SK-N-SH (cell line): ENCODE data around the gene PLEKHA6.

Source experiments
- EP300 ChIP-seq, 2 experiments: IDR thresholded peaks; 2 replicates each; pipeline versions ENCODE4 v1.4.0 to v1.6.1; 2012; ENCODE audit warnings: borderline replicate concordance in 1 of 2, low read depth in 1 of 2, low read length in 1 of 2
- EZH2phosphoT487 ChIP-seq: fragments of 200-600 bp; sonication (generic); IDR thresholded peaks from 2 replicates; pipeline ENCODE4 v1.6.1; 2017; ENCODE audit warnings: low read depth, mixed run types, mild to moderate bottlenecking, antibody characterized with exemption, moderate library complexity, borderline replicate concordance
- FOXM1 ChIP-seq: IDR thresholded peaks from 2 replicates; pipeline ENCODE4 v1.4.0; 2012; ENCODE audit warnings: low read depth, mild to moderate bottlenecking
- POLR2AphosphoS5 ChIP-seq: IDR thresholded peaks from 2 replicates; pipeline ENCODE4 v1.6.1; 2012; ENCODE audit warnings: low read depth, low read length
- RAD21 ChIP-seq: IDR thresholded peaks from 2 replicates; pipeline ENCODE4 v1.6.1; 2012; ENCODE audit warnings: mild to moderate bottlenecking, low read length
- YY1 ChIP-seq: IDR thresholded peaks from 2 replicates; pipeline ENCODE4 v1.4.0; 2012; ENCODE audit warnings: low read depth, mild to moderate bottlenecking
- TF ChIP-seq, protein P1 (sequence below): fragments of 200-600 bp; sonication (generic); IDR thresholded peaks from 2 replicates; pipeline ENCODE4 v1.6.1; 2017; ENCODE audit warnings: antibody characterized with exemption, mild to moderate bottlenecking, moderate library complexity
- TF ChIP-seq, protein P2 (sequence below): IDR thresholded peaks from 2 replicates; pipeline ENCODE4 v1.6.1; 2012; ENCODE audit warnings: mild to moderate bottlenecking, low read depth, low read length, moderate library complexity
- TF ChIP-seq, protein P3 (sequence below): IDR thresholded peaks from 2 replicates; pipeline ENCODE4 v1.4.0; 2012; ENCODE audit warnings: low read depth
- TF ChIP-seq, protein P4 (sequence below): fragments of 150-350 bp; IDR thresholded peaks from 2 replicates; pipeline ENCODE4 v1.6.1; 2017; ENCODE audit warnings: antibody characterized with exemption, low read length, low read depth, borderline replicate concordance

DNA sequence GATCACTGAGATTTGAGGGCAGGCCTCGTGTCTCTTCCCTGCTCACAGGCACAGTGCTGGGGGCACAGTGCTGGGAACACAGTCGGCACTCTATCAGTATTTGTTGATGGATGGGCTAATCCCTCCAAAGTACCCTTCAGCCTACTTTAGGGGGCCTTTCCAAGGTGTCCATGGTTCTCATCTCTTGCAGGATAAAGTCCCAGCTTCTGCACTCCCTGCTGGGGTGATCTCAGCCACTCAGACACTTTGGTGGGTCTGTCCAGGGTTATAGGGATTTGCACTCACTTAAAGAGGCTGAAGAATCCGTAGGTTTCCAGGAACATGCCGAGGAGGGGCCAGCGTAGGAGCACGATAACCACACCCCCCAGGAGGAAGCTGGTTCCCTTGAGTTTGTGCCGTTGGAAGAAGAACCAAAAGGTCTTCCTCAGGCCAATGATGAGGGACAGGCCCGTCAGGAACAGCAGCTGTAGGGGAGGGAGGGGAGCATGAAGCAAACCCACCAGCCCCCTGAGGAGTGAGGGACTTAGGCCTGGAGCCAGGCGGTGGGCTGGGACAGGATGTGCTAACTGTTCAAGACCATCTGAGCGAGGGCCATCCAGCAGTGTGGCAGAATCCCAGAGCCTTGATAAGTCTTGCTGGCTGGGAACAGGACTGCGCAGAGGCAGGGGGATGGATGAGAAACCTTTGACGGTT lies 158.2 kb downstream of the PLEKHA6 start:
- TF ChIP-seq EZH2phosphoT487 (no peak), FOXM1 (no peak), YY1 (no peak), EP300 (IDR thresholded peaks at IDR 0.05; ENCODE audit: borderline replicate concordance in 1 of 2, low read depth in 1 of 2, low read length in 1 of 2) (no peak), RAD21 (no peak), POLR2AphosphoS5 (no peak)
- TF ChIP-seq, protein P1, sequence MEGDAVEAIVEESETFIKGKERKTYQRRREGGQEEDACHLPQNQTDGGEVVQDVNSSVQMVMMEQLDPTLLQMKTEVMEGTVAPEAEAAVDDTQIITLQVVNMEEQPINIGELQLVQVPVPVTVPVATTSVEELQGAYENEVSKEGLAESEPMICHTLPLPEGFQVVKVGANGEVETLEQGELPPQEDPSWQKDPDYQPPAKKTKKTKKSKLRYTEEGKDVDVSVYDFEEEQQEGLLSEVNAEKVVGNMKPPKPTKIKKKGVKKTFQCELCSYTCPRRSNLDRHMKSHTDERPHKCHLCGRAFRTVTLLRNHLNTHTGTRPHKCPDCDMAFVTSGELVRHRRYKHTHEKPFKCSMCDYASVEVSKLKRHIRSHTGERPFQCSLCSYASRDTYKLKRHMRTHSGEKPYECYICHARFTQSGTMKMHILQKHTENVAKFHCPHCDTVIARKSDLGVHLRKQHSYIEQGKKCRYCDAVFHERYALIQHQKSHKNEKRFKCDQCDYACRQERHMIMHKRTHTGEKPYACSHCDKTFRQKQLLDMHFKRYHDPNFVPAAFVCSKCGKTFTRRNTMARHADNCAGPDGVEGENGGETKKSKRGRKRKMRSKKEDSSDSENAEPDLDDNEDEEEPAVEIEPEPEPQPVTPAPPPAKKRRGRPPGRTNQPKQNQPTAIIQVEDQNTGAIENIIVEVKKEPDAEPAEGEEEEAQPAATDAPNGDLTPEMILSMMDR = no peak
- TF ChIP-seq, protein P2, sequence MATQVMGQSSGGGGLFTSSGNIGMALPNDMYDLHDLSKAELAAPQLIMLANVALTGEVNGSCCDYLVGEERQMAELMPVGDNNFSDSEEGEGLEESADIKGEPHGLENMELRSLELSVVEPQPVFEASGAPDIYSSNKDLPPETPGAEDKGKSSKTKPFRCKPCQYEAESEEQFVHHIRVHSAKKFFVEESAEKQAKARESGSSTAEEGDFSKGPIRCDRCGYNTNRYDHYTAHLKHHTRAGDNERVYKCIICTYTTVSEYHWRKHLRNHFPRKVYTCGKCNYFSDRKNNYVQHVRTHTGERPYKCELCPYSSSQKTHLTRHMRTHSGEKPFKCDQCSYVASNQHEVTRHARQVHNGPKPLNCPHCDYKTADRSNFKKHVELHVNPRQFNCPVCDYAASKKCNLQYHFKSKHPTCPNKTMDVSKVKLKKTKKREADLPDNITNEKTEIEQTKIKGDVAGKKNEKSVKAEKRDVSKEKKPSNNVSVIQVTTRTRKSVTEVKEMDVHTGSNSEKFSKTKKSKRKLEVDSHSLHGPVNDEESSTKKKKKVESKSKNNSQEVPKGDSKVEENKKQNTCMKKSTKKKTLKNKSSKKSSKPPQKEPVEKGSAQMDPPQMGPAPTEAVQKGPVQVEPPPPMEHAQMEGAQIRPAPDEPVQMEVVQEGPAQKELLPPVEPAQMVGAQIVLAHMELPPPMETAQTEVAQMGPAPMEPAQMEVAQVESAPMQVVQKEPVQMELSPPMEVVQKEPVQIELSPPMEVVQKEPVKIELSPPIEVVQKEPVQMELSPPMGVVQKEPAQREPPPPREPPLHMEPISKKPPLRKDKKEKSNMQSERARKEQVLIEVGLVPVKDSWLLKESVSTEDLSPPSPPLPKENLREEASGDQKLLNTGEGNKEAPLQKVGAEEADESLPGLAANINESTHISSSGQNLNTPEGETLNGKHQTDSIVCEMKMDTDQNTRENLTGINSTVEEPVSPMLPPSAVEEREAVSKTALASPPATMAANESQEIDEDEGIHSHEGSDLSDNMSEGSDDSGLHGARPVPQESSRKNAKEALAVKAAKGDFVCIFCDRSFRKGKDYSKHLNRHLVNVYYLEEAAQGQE = no peak
- TF ChIP-seq, protein P3, sequence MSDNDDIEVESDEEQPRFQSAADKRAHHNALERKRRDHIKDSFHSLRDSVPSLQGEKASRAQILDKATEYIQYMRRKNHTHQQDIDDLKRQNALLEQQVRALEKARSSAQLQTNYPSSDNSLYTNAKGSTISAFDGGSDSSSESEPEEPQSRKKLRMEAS = no peak
- TF ChIP-seq, protein P4, sequence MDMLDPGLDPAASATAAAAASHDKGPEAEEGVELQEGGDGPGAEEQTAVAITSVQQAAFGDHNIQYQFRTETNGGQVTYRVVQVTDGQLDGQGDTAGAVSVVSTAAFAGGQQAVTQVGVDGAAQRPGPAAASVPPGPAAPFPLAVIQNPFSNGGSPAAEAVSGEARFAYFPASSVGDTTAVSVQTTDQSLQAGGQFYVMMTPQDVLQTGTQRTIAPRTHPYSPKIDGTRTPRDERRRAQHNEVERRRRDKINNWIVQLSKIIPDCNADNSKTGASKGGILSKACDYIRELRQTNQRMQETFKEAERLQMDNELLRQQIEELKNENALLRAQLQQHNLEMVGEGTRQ = no peak
